Measurements from ENCODE around the gene ARHGEF4. TPM values are rescaled to one million over a fixed set of nuclear protein-coding genes. Genes with fewer than 3 reads are reported as not detected.

The ARHGEF4 gene
- total RNA-seq, 4 donors from 2014 or later: 23.7 to 51.5 (median 37.1) TPM

DNA sequence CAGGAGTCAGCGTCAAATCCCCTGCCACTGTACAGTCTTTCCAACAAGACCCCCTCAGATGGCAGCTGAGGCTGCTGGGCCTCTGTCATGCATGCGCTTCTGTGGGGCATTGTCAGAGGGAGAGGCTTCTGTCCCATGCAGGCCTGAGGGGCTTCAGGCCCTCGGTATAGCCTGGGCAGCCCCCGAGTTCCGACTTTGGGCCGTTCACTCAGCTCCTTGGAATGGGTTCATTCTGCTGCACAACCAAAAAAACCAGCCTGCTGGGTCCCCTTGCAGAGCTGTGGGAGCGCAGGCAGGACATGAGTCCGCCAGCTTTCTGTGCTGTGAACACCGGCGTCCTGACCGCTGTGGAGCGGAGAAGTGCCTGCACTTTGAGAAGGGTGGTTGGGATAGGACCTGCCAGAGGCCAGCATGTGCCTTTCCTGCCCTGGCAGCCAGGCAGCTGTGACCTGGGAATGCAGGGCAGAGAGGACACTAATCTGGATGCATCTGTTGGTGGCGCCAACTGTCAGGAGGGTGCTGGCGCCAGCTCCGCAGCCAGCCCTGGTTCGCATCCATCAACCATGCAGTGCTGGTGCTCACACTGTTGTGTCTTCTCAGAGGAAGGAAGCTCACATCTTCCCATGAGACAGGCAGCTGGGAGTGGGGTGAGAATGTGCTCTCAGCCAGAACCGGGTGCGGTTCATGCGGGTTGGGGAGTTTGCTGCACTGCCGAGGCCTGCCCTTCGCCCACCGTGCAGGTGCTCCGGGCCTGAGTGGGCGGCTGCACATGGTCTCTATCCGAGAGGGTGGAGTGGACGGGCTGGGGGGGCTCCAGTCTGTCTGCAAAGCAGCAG, 14.3 kb downstream of the ARHGEF4 start:
- intact Hi-C loops (cut with DNase I): no loop called here
- no peaks in the 10 kb centered on the region for H3K4me1 ChIP-seq
- no peak overlapping the region for H3K27ac ChIP-seq (replicated peaks in 1 of 4)
- DNase-seq (ENCODE audit: extremely low spot score): no peak
- TF ChIP-seq POLR2A (IDR thresholded peaks at IDR 0.05; ENCODE audit: low read depth) (no peak), POLR2AphosphoS5 (IDR thresholded peaks at IDR 0.05) (no peak), EP300 (IDR thresholded peaks at IDR 0.05) (no peak)
- TF ChIP-seq, protein P1, sequence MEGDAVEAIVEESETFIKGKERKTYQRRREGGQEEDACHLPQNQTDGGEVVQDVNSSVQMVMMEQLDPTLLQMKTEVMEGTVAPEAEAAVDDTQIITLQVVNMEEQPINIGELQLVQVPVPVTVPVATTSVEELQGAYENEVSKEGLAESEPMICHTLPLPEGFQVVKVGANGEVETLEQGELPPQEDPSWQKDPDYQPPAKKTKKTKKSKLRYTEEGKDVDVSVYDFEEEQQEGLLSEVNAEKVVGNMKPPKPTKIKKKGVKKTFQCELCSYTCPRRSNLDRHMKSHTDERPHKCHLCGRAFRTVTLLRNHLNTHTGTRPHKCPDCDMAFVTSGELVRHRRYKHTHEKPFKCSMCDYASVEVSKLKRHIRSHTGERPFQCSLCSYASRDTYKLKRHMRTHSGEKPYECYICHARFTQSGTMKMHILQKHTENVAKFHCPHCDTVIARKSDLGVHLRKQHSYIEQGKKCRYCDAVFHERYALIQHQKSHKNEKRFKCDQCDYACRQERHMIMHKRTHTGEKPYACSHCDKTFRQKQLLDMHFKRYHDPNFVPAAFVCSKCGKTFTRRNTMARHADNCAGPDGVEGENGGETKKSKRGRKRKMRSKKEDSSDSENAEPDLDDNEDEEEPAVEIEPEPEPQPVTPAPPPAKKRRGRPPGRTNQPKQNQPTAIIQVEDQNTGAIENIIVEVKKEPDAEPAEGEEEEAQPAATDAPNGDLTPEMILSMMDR (IDR thresholded peaks at IDR 0.05): no peak
- no peak overlapping the region for H3K4me3 ChIP-seq
- 88% methylated on average over 24 of the region's 26 CpGs for WGBS
- H3K27me3 ChIP-seq: no peaks in the 10 kb centered on the region
- no peaks in the 10 kb centered on the region for H3K9me3 ChIP-seq
- no peaks in the 10 kb centered on the region for H3K36me3 ChIP-seq

DNA sequence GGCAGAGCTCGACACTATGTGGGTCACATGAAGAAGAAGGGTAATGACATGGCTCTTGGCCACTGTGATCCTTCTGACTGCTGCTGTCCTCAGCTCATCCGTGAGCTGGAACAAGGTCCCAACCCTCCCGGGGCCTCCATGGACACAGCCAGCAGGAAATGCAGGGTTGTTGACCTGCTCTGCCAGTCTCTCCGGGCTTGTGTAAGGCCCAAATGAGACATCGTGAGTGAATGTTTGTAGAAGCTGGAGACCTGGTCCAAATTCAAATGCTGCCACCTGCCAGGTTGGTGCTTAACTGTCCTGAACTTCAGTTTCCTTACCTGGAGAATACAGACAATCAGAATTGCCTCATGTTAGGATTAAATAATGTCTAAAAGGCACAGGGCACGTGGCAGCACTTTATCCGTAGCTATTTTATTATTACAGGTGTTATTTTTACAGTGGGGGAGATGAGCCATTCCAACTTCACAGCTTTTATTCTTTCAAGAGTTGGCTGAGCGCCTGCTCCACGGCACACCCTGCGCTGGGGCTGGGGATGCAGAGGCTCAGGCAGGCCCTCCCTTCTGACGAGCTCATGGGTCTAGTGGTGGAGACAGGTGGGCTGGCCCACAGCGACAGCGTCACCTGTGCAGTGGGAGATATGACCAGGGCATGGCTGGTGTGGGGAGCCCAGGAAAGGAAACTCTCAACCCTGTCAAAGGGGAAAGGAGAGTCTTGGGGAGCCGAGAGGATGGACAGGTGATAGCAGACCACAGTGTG, 15.1 kb downstream of the ARHGEF4 start:
- Histone ChIP-seq H3K9me3 (no peaks in the 10 kb centered on the region), H3K4me3 (no peak overlapping the region), H3K36me3 (no peaks in the 10 kb centered on the region), H3K4me1 (no peaks in the 10 kb centered on the region), H3K27ac (replicated peaks in 1 of 4) (no peak overlapping the region), H3K27me3 (no peaks in the 10 kb centered on the region)
- no peak for TF ChIP-seq POLR2A (IDR thresholded peaks at IDR 0.05; ENCODE audit: low read depth)
- TF ChIP-seq POLR2AphosphoS5 (IDR thresholded peaks at IDR 0.05): no peak
- TF ChIP-seq EP300 (IDR thresholded peaks at IDR 0.05): no peak
- TF ChIP-seq, protein P1 (IDR thresholded peaks at IDR 0.05): no peak
- no peak for DNase-seq (ENCODE audit: extremely low spot score)
- intact Hi-C loops (cut with DNase I): no loop called here
- WGBS: 72% methylated on average over 13 of the region's 14 CpGs

DNA sequence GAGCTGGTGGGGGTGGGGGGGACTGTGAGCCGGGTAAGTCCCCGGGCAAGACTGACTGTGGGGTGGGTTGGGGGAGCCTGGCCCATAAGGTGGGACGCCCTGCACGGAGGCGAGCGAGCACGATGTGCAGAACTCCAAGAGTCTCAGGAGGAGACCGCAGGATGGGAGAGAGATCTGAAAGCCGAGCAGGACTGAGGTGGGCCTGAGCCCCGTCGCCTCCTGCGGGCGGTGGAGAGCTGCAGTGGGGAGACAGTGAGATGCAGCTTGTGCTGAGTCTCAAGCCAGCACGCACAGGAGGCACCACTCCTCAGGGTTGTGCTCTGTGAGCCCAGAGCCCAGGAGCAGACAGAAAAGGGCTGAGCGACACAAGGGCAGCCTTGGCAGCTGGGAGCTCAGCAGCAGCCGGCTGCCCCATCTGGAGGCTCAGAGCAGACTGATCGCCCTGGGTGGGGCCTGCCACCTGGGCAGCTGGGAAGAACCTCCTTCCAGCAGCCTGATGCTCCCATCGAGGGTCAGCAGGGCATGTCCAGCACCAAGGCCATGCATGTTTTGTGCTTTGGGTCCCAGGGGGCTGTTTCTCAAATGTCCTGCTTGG, 15.9 kb downstream of the ARHGEF4 start:
- Histone ChIP-seq H3K36me3 (no peaks in the 10 kb centered on the region), H3K4me3 (no peak overlapping the region), H3K9me3 (no peaks in the 10 kb centered on the region), H3K27ac (replicated peaks in 1 of 4) (no peak overlapping the region), H3K27me3 (no peaks in the 10 kb centered on the region), H3K4me1 (no peaks in the 10 kb centered on the region)
- DNase-seq (ENCODE audit: extremely low spot score): no peak
- intact Hi-C loops (cut with DNase I): no loop called here
- TF ChIP-seq, protein P1 (IDR thresholded peaks at IDR 0.05): no peak
- TF ChIP-seq POLR2A (IDR thresholded peaks at IDR 0.05; ENCODE audit: low read depth): no peak
- whole genome bisulfite sequencing: 86% methylated on average over 13 of the region's 18 CpGs

DNA sequence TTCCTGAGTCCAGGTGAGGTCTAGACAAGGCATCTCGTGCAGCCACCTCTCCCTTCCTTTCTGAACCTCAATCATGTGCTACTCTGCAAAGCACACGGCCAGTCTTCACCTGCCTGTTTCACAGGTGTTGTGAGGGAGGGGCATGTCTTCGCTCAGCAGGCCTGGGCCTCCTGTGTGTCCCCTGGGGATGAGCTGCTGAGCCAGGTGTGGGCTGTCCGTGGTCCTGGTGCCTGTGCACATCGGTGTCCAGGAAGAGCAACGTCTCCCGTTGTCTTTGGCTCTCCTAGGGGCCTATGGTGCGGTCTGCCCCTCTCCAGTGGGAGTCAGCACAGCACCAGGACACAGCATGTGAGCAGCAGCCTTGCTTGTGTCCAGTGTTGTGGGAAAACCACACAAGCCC, 16.7 kb downstream of the ARHGEF4 start:
- H3K4me1 ChIP-seq: no peaks in the 10 kb centered on the region
- no peaks in the 10 kb centered on the region for H3K27me3 ChIP-seq
- no peak for DNase-seq (ENCODE audit: extremely low spot score)
- H3K4me3 ChIP-seq: no peak overlapping the region
- H3K27ac ChIP-seq (replicated peaks in 1 of 4): no peak overlapping the region
- TF ChIP-seq POLR2A (IDR thresholded peaks at IDR 0.05; ENCODE audit: low read depth): no peak
- no peak for TF ChIP-seq EP300 (IDR thresholded peaks at IDR 0.05)
- TF ChIP-seq, protein P1 (IDR thresholded peaks at IDR 0.05): no peak
- TF ChIP-seq POLR2AphosphoS5 (IDR thresholded peaks at IDR 0.05): no peak
- no peaks in the 10 kb centered on the region for H3K36me3 ChIP-seq
- 80% methylated on average over 6 of the region's 8 CpGs for WGBS
- no peaks in the 10 kb centered on the region for H3K9me3 ChIP-seq
- intact Hi-C loops (cut with DNase I): no loop called here
